HG03103 (cell line): ENCODE data around the gene PCDHA3.
"Not testable (repeated sequence)": the region's sequence is repeated elsewhere in the genome, so short reads cannot be mapped to it uniquely, and the experiment has no call there.

Source experiments
- ATAC-seq: cut with Tn5 transposase; IDR thresholded peaks from one replicate; pipeline ENCODE4 v1.9.1; 2021; ENCODE audit warnings: low read depth; ENCODE audit not compliant: unreplicated experiment

PCDHA3 gene

GRCh38 chr5:140800816-140801493, at the start of gene PCDHA3:
Gene PCDHA3 (plus strand): TSS chr5:140801057.
- no peak for ATAC-seq

GRCh38 chr5:140753561-140753960, 47.3 kb upstream of the PCDHA3 start:
- no peak for ATAC-seq

- ATAC-seq: no peak
These were observed 36.5 kb upstream of the PCDHA3 start for GRCh38 chr5:140764177-140764973.

GRCh38 chr5:140767444-140767843, 33.4 kb upstream of the PCDHA3 start:
- ATAC-seq: no peak

- no peak for ATAC-seq
These were observed 20.3 kb upstream of the PCDHA3 start for GRCh38 chr5:140780512-140780911.

- no peak for ATAC-seq
These were observed 14.8 kb upstream of the PCDHA3 start, which contains the start of gene PCDHA1 for GRCh38 chr5:140785905-140786686. Gene PCDHA1 (plus strand): TSS chr5:140786140.

GRCh38 chr5:140787422-140787821, 13.4 kb upstream of the PCDHA3 start:
- ATAC-seq: not testable (repeated sequence)

GRCh38 chr5:140787849-140788504, 12.9 kb upstream of the PCDHA3 start:
- not testable (repeated sequence) for ATAC-seq

- no peak for ATAC-seq
These were observed 9.8 kb upstream of the PCDHA3 start for GRCh38 chr5:140791089-140791488.

GRCh38 chr5:140794595-140795258, 6.1 kb upstream of the PCDHA3 start, which contains the start of gene PCDHA2:
Gene PCDHA2 (plus strand): TSS chr5:140794852.
- ATAC-seq: no peak

GRCh38 chr5:140795259-140795641, 5.6 kb upstream of the PCDHA3 start:
- ATAC-seq: no peak

- ATAC-seq: not testable (repeated sequence)
These were observed 4.7 kb upstream of the PCDHA3 start for GRCh38 chr5:140796072-140796717.

GRCh38 chr5:140796718-140797095, 4.2 kb upstream of the PCDHA3 start:
- no peak for ATAC-seq

GRCh38 chr5:140801494-140801841, 611 bp downstream of the PCDHA3 start:
- no peak for ATAC-seq

- ATAC-seq: not testable (repeated sequence)
These were observed 1.5 kb downstream of the PCDHA3 start for GRCh38 chr5:140802381-140802780.

- no peak for ATAC-seq
These were observed 2.0 kb downstream of the PCDHA3 start for GRCh38 chr5:140802781-140803271.

GRCh38 chr5:140806834-140807775, 6.2 kb downstream of the PCDHA3 start, which contains the start of gene PCDHA4:
Gene PCDHA4 (plus strand): TSS chr5:140807068.
- ATAC-seq: no peak

GRCh38 chr5:140808241-140808888, 7.5 kb downstream of the PCDHA3 start:
- ATAC-seq: not testable (repeated sequence)
